Measurements from ENCODE around the gene BRPF1. TPM values are rescaled to one million over a fixed set of nuclear protein-coding genes. Genes with fewer than 3 reads are reported as not detected.
A peak's percentile ranks its signal among the peaks of the same experiment; 100 is the strongest.

Gene BRPF1
- total RNA-seq, 4 donors from 2014 or later: 10.8 to 36.0 (median 16.7) TPM

- Histone ChIP-seq H3K4me3 (no peak overlapping the region), H3K36me3 (no peaks in the 10 kb centered on the region), H3K27ac (peak overlapping the region in 1 of 2 donors; percentile 57), H3K4me1 (peaks cover 0 to 6% of the 10 kb centered on the region in 2 donors), H3K27me3 (no peaks in the 10 kb centered on the region), H3K9me3 (no peaks in the 10 kb centered on the region)
- TF ChIP-seq POLR2A (IDR thresholded peaks at IDR 0.05): no peak
- TF ChIP-seq, protein P1, sequence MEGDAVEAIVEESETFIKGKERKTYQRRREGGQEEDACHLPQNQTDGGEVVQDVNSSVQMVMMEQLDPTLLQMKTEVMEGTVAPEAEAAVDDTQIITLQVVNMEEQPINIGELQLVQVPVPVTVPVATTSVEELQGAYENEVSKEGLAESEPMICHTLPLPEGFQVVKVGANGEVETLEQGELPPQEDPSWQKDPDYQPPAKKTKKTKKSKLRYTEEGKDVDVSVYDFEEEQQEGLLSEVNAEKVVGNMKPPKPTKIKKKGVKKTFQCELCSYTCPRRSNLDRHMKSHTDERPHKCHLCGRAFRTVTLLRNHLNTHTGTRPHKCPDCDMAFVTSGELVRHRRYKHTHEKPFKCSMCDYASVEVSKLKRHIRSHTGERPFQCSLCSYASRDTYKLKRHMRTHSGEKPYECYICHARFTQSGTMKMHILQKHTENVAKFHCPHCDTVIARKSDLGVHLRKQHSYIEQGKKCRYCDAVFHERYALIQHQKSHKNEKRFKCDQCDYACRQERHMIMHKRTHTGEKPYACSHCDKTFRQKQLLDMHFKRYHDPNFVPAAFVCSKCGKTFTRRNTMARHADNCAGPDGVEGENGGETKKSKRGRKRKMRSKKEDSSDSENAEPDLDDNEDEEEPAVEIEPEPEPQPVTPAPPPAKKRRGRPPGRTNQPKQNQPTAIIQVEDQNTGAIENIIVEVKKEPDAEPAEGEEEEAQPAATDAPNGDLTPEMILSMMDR (IDR thresholded peaks at IDR 0.05): no peak
- intact Hi-C loops (cut with DNase I; ENCODE audit: low total_unique reads): no loop called here
- no peak for DNase-seq
Measured at GRCh38 chr3:9779075-9779593, 47.6 kb downstream of the BRPF1 start.

- no peaks in the 10 kb centered on the region for H3K9me3 ChIP-seq
- intact Hi-C loops (cut with DNase I; ENCODE audit: low total_unique reads): no loop called here
- peaks cover 0 to 6% of the 10 kb centered on the region in 2 donors for H3K4me1 ChIP-seq
- H3K27ac ChIP-seq: no peak overlapping the region
- no peaks in the 10 kb centered on the region for H3K27me3 ChIP-seq
- no peak for DNase-seq
- no peak overlapping the region for H3K4me3 ChIP-seq
- no peak for TF ChIP-seq POLR2A (IDR thresholded peaks at IDR 0.05)
- TF ChIP-seq, protein P1 (IDR thresholded peaks at IDR 0.05): no peak
- H3K36me3 ChIP-seq: no peaks in the 10 kb centered on the region
Measured at GRCh38 chr3:9779721-9780457, 48.4 kb downstream of the BRPF1 start.

DNA sequence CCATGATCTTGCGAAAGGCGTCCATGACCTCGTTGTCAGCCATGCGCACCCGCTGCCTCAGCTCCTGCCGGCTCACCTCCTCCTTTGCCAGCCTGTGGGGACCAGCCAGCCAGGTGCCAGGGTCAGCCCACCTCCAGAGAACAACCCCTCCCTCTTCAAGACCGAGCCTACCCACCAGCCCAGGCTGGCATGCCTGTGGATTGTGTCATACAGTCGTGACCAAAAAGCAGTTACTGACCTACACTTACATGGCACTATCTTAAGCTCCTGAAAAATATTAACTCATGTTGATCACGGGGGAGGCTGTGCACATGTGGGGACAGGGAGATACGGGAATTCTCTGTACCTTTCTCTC is 48.9 kb downstream of the BRPF1 start:
- Histone ChIP-seq H3K27ac (no peak overlapping the region), H3K27me3 (no peaks in the 10 kb centered on the region), H3K36me3 (no peaks in the 10 kb centered on the region), H3K4me3 (no peak overlapping the region), H3K9me3 (no peaks in the 10 kb centered on the region), H3K4me1 (peaks cover 0 to 6% of the 10 kb centered on the region in 2 donors)
- intact Hi-C loops (cut with DNase I; ENCODE audit: low total_unique reads): no loop called here
- no peak for DNase-seq
- TF ChIP-seq, protein P1 (IDR thresholded peaks at IDR 0.05): no peak
- TF ChIP-seq POLR2A (IDR thresholded peaks at IDR 0.05): no peak

DNA sequence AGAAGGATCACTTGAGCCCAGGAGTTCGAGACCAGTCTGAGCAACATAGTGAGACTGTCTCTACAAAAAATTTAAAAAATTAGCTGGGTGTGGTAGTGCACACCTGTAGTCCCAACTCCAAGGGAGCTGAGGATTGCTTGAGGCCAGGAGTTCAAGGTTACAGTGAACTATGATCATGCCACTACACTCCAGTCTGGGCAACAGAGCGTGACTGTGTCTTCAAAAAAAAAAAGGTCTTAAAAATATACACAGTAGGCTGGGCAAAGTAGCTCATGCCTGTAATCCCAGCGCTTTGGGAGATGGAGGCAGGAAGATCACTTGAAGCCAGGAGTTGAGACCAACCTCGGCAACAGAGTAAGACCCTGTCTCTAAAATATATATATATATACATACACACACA is 49.4 kb downstream of the BRPF1 start:
- DNase-seq: no peak
- no peak for TF ChIP-seq POLR2A (IDR thresholded peaks at IDR 0.05)
- TF ChIP-seq, protein P1 (IDR thresholded peaks at IDR 0.05): no peak
- no peak overlapping the region for H3K27ac ChIP-seq
- no peaks in the 10 kb centered on the region for H3K36me3 ChIP-seq
- H3K4me1 ChIP-seq: peaks cover 0 to 6% of the 10 kb centered on the region in 2 donors
- no peaks in the 10 kb centered on the region for H3K9me3 ChIP-seq
- intact Hi-C loops (cut with DNase I; ENCODE audit: low total_unique reads): no loop called here
- H3K27me3 ChIP-seq: no peaks in the 10 kb centered on the region
- no peak overlapping the region for H3K4me3 ChIP-seq

- no peak overlapping the region for H3K4me3 ChIP-seq
- intact Hi-C loops (cut with DNase I; ENCODE audit: low total_unique reads): no loop called here
- no peak overlapping the region for H3K27ac ChIP-seq
- H3K4me1 ChIP-seq: peaks cover 0 to 6% of the 10 kb centered on the region in 2 donors
- no peak for DNase-seq
- no peaks in the 10 kb centered on the region for H3K9me3 ChIP-seq
- no peaks in the 10 kb centered on the region for H3K36me3 ChIP-seq
- TF ChIP-seq, protein P1 (IDR thresholded peaks at IDR 0.05): no peak
- TF ChIP-seq POLR2A (IDR thresholded peaks at IDR 0.05): no peak
- no peaks in the 10 kb centered on the region for H3K27me3 ChIP-seq
Measured at GRCh38 chr3:9781551-9781950, 50.0 kb downstream of the BRPF1 start.

Measured in uterus (tissue), 4 donors.